Measurements from ENCODE around the gene F7. TPM values are rescaled to one million over a fixed set of nuclear protein-coding genes. Genes with fewer than 3 reads are reported as not detected.

The F7 gene
- total RNA-seq, 1 donor from 2014 or later, result 4.1 TPM

GRCh38 chr13:113090415-113090770 lies 15.2 kb upstream of the F7 start:
- TF ChIP-seq CTCF (IDR thresholded peaks at IDR 0.05; ENCODE audit: unreplicated experiment), result no peak
- H3K27ac Mint-ChIP-seq, result no peak overlapping the region
- H3K4me1 Mint-ChIP-seq, result peaks cover 3% of the 10 kb centered on the region
- no peak for DNase-seq (ENCODE audit: low spot score in 2 of 2, unreplicated experiment in 2 of 2)
- no peaks in the 10 kb centered on the region for H3K9me3 Mint-ChIP-seq
- H3K4me3 Mint-ChIP-seq, result no peak overlapping the region
- no peaks in the 10 kb centered on the region for H3K27me3 Mint-ChIP-seq (ENCODE audit: low read depth)
- peaks cover 2% of the 10 kb centered on the region for H3K36me3 Mint-ChIP-seq

- H3K27me3 Mint-ChIP-seq (ENCODE audit: low read depth), result no peaks in the 10 kb centered on the region
- no peaks in the 10 kb centered on the region for H3K9me3 Mint-ChIP-seq
- DNase-seq (ENCODE audit: low spot score in 2 of 2, unreplicated experiment in 2 of 2), result no peak
- no peak for TF ChIP-seq CTCF (IDR thresholded peaks at IDR 0.05; ENCODE audit: unreplicated experiment)
- H3K36me3 Mint-ChIP-seq, result peaks cover 2% of the 10 kb centered on the region
- no peak overlapping the region for H3K4me3 Mint-ChIP-seq
- H3K4me1 Mint-ChIP-seq, result peaks cover 3% of the 10 kb centered on the region
- H3K27ac Mint-ChIP-seq, result no peak overlapping the region
These were observed 14.8 kb upstream of the F7 start for GRCh38 chr13:113090806-113091205.

GRCh38 chr13:113091211-113091771 lies 14.3 kb upstream of the F7 start:
- Mint-ChIP-seq H3K36me3 (peaks cover 2% of the 10 kb centered on the region), H3K27me3 (ENCODE audit: low read depth) (no peaks in the 10 kb centered on the region), H3K4me3 (no peak overlapping the region), H3K4me1 (peaks cover 3% of the 10 kb centered on the region), H3K9me3 (no peaks in the 10 kb centered on the region), H3K27ac (no peak overlapping the region)
- no peak for TF ChIP-seq CTCF (IDR thresholded peaks at IDR 0.05; ENCODE audit: unreplicated experiment)
- peak in 1 of 2 experiments; percentile 18 for DNase-seq (ENCODE audit: low spot score in 2 of 2, unreplicated experiment in 2 of 2)

- TF ChIP-seq CTCF (IDR thresholded peaks at IDR 0.05; ENCODE audit: unreplicated experiment), result no peak
- Mint-ChIP-seq H3K4me1 (peaks cover 3% of the 10 kb centered on the region), H3K4me3 (no peak overlapping the region), H3K27ac (no peak overlapping the region), H3K9me3 (no peaks in the 10 kb centered on the region), H3K27me3 (ENCODE audit: low read depth) (no peaks in the 10 kb centered on the region), H3K36me3 (peaks cover 2% of the 10 kb centered on the region)
- peak in 1 of 2 experiments; percentile 18 for DNase-seq (ENCODE audit: low spot score in 2 of 2, unreplicated experiment in 2 of 2)
These were observed 13.5 kb upstream of the F7 start for GRCh38 chr13:113091891-113092775.

- H3K4me3 Mint-ChIP-seq, result no peak overlapping the region
- no peaks in the 10 kb centered on the region for H3K27me3 Mint-ChIP-seq (ENCODE audit: low read depth)
- peaks cover 4% of the 10 kb centered on the region for H3K4me1 Mint-ChIP-seq
- DNase-seq (ENCODE audit: low spot score in 2 of 2, unreplicated experiment in 2 of 2), result no peak
- no peak for TF ChIP-seq CTCF (IDR thresholded peaks at IDR 0.05; ENCODE audit: unreplicated experiment)
- H3K9me3 Mint-ChIP-seq, result no peaks in the 10 kb centered on the region
- H3K36me3 Mint-ChIP-seq, result peaks cover 2% of the 10 kb centered on the region
- H3K27ac Mint-ChIP-seq, result no peak overlapping the region
These were observed 12.6 kb upstream of the F7 start for GRCh38 chr13:113092776-113093579.

Data from mesothelial cell of epicardium (in vitro differentiated cells).